ENCODE data around the gene KCNN3. TPM values are rescaled to one million over a fixed set of nuclear protein-coding genes. Genes with fewer than 3 reads are reported as not detected.

The KCNN3 gene
- total RNA-seq, 2 donors from 2014 or later = 0.08 TPM; not detected in 1

DNA sequence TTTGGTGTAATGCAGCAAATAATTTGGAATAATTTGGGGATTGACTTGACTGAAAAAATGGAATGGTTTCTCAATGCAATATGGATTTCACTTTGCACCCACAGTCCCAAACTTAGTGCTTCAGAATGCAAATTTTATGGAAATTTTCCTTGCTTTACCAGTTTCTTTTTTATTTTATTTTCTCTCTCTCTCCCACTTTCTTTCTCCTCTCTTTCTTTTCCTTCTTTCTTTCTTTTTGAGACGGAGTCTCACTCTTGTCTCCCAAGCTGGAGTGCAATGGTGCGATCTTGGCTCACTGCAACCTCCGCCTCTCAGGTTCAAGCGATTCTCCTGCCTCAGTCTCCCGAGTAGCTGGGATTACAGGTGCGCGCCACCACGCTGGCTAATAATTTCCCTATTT lies 110.3 kb downstream of the KCNN3 start:
- no peaks in the 10 kb centered on the region for H3K36me3 Mint-ChIP-seq
- ATAC-seq (no peak), DNase-seq (ENCODE audit: low spot score) (no peak)
- H3K27ac Mint-ChIP-seq = peak overlapping the region in 1 of 2 donors; percentile 34
- H3K9me3 Mint-ChIP-seq = no peaks in the 10 kb centered on the region
- H3K4me1 Mint-ChIP-seq (ENCODE audit: low read depth in 2 of 2) = peaks cover 12 to 24% of the 10 kb centered on the region in 2 donors
- H3K27me3 Mint-ChIP-seq = peaks cover 34 to 51% of the 10 kb centered on the region in 2 donors
- peak overlapping the region; percentile 81 for H3K4me3 Mint-ChIP-seq

DNA sequence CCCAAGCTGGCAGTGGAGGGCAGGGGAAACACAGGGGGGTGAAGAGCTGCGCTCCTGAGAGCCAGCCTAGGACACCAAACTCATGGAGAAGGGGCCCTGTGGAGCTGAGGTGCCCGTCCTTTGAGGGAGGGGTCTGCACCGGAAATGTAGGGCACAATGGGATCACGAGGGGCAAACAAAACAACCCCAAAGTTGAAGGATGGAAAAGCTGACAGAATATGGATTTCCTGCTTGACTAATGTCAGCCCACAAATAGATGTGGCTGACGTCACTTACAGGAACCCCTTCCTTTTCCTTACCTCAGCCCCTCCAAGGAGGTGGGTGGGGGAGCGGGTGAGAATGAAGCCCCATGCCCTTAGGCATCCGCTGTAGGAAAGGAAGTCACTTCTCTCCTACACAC lies 110.9 kb downstream of the KCNN3 start:
- H3K9me3 Mint-ChIP-seq = no peaks in the 10 kb centered on the region
- no peak for DNase-seq (ENCODE audit: low spot score)
- H3K4me3 Mint-ChIP-seq = peak overlapping the region; percentile 81
- H3K27ac Mint-ChIP-seq = peak overlapping the region; percentile 34 to 64
- peaks cover 12 to 24% of the 10 kb centered on the region in 2 donors for H3K4me1 Mint-ChIP-seq (ENCODE audit: low read depth in 2 of 2)
- H3K36me3 Mint-ChIP-seq = no peaks in the 10 kb centered on the region
- peak; percentile 67 to 76 for ATAC-seq
- H3K27me3 Mint-ChIP-seq = peaks cover 34 to 51% of the 10 kb centered on the region in 2 donors

DNA sequence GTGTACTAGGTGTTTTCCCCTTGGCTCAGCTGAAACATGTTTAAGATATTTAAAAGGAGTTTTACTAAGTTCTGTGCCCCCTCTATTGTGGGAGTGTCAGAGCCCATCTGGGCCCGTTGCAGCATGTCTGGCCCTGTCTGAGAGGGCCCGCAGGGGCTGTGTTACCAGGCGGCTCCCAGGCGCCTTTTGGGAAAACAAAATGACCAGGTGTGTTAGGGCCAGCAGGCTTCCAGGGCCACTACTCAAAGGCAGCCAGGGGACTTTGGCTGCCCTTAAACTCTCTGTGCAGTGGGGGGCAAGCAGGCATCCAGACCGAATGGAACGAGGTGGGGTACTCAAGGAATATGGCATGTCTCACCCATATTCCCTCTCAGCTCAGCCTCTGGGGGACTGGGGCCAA lies 111.7 kb downstream of the KCNN3 start:
- Mint-ChIP-seq H3K4me1 (ENCODE audit: low read depth in 2 of 2) (peaks cover 12 to 24% of the 10 kb centered on the region in 2 donors), H3K27ac (peak overlapping the region in 1 of 2 donors; percentile 1), H3K27me3 (peaks cover 36 to 53% of the 10 kb centered on the region in 2 donors), H3K4me3 (peak overlapping the region; percentile 81), H3K36me3 (no peaks in the 10 kb centered on the region), H3K9me3 (no peaks in the 10 kb centered on the region)
- DNase-seq (ENCODE audit: low spot score) (no peak), ATAC-seq (no peak)

DNA sequence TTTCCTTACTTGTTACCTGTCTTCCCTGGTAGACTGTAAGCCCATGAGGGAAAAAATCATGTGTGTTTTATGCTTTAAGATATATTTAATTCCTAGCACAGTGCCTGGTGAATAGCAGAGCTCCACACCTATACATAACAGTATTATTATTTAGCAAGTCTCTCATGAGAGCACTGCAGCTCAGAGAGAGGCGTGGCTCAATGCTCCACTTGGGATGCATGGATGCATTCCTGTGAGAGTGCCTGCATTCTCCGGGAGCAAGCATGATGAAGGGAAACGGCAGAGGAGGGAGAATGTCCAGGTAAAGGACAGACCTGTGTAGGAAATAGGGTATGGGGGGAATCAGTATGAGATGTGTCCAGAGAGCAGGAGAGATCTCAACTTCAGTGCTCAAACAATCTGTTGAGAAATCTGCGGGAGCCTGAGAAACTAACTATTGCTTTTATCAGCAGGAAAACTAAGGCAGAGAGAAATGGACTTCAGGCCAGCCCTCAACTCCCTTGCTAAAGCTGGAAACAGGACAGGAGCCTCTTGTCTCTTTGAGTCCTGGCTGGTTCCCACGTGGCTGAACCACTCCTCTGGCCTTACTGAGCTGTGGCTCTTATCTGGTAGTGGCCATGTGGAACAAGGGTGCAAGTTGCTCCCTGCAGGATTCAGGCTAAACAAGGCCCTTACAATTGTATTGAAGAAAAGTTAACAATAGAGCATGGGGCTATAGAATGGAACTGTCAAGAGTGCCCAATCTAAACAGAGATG lies 113.1 kb downstream of the KCNN3 start:
- no peaks in the 10 kb centered on the region for H3K9me3 Mint-ChIP-seq
- H3K27ac Mint-ChIP-seq = peak overlapping the region; percentile 54 to 58
- H3K36me3 Mint-ChIP-seq = no peaks in the 10 kb centered on the region
- peaks cover 12 to 24% of the 10 kb centered on the region in 2 donors for H3K4me1 Mint-ChIP-seq (ENCODE audit: low read depth in 2 of 2)
- DNase-seq (ENCODE audit: low spot score) = no peak
- no peak for ATAC-seq
- peaks cover 28 to 44% of the 10 kb centered on the region in 2 donors for H3K27me3 Mint-ChIP-seq
- no peak overlapping the region for H3K4me3 Mint-ChIP-seq

- Mint-ChIP-seq H3K27me3 (peaks cover 31 to 44% of the 10 kb centered on the region in 2 donors), H3K4me3 (no peak overlapping the region), H3K9me3 (no peaks in the 10 kb centered on the region), H3K36me3 (no peaks in the 10 kb centered on the region), H3K27ac (peak overlapping the region; percentile 54 to 58), H3K4me1 (ENCODE audit: low read depth in 2 of 2) (peaks cover 12 to 28% of the 10 kb centered on the region in 2 donors)
- DNase-seq (ENCODE audit: low spot score) (peak; percentile 16), ATAC-seq (no peak)
Observed at GRCh38 chr1:154755858-154756730, 114.0 kb downstream of the KCNN3 start.

DNA sequence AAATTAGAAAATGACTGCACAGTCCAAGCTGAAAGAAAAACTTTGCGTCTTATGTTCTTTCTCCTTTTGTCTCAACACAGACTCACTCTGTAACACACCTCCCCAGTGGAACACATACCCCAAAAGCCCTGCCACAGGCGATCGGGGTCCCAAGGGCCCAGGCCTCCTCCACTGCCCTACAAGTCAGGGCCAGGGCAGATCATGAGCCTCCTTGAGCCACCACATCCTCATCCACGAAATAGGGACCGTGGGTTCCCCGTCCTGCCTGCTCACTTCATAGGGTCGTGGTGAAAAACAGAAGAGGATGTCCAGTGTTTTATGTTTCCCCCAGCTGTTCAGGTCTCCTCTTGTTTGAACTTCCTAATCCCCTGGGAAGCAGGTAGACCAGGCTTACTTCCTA lies 116.7 kb downstream of the KCNN3 start:
- no peaks in the 10 kb centered on the region for H3K9me3 Mint-ChIP-seq
- no peak overlapping the region for H3K4me3 Mint-ChIP-seq
- H3K4me1 Mint-ChIP-seq (ENCODE audit: low read depth in 2 of 2) = peaks cover 6 to 26% of the 10 kb centered on the region in 2 donors
- H3K36me3 Mint-ChIP-seq = no peaks in the 10 kb centered on the region
- peak; percentile 59 for DNase-seq (ENCODE audit: low spot score)
- peaks cover 35 to 51% of the 10 kb centered on the region in 2 donors for H3K27me3 Mint-ChIP-seq
- peak overlapping the region in 1 of 2 donors; percentile 24 for H3K27ac Mint-ChIP-seq
- no peak for ATAC-seq

- Mint-ChIP-seq H3K27me3 (peaks cover 37 to 51% of the 10 kb centered on the region in 2 donors), H3K9me3 (no peaks in the 10 kb centered on the region), H3K4me3 (no peak overlapping the region), H3K4me1 (ENCODE audit: low read depth in 2 of 2) (peaks cover 16 to 35% of the 10 kb centered on the region in 2 donors), H3K27ac (no peak overlapping the region), H3K36me3 (no peaks in the 10 kb centered on the region)
- ATAC-seq (no peak), DNase-seq (ENCODE audit: low spot score) (peak; percentile 51)
Observed at GRCh38 chr1:154752273-154753030, 117.6 kb downstream of the KCNN3 start.

DNA sequence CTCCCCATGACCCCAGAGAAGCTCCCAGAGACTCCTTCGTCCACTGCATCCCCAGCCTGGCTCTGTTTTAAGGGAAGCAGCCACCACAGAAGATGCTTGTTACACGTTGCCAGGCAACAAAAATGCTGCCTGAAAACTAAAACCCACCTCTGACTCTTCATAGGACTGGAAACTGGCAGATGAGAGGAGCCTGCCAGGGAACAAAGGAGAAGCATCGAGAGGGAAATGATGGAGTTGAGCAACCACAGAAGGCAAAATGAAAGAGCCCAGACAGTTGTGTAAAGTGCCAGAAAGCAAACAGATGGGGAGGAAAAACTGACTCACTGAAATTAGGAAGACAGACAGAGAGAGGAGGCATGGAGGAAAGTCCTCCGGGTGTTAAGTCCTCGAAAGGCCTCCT lies 118.4 kb downstream of the KCNN3 start:
- Mint-ChIP-seq H3K4me3 (no peak overlapping the region), H3K36me3 (no peaks in the 10 kb centered on the region), H3K4me1 (ENCODE audit: low read depth in 2 of 2) (peaks cover 23 to 39% of the 10 kb centered on the region in 2 donors), H3K27me3 (peaks cover 41 to 53% of the 10 kb centered on the region in 2 donors), H3K27ac (no peak overlapping the region), H3K9me3 (no peaks in the 10 kb centered on the region)
- DNase-seq (ENCODE audit: low spot score) (peak; percentile 12), ATAC-seq (no peak)

GRCh38 chr1:154750681-154751665 lies 119.1 kb downstream of the KCNN3 start:
- no peaks in the 10 kb centered on the region for H3K9me3 Mint-ChIP-seq
- peaks cover 41 to 52% of the 10 kb centered on the region in 2 donors for H3K27me3 Mint-ChIP-seq
- peak; percentile 55 for DNase-seq (ENCODE audit: low spot score)
- H3K27ac Mint-ChIP-seq = no peak overlapping the region
- no peak for ATAC-seq
- H3K4me1 Mint-ChIP-seq (ENCODE audit: low read depth in 2 of 2) = peaks cover 23 to 45% of the 10 kb centered on the region in 2 donors
- H3K36me3 Mint-ChIP-seq = no peaks in the 10 kb centered on the region
- no peak overlapping the region for H3K4me3 Mint-ChIP-seq

- Mint-ChIP-seq H3K4me3 (no peak overlapping the region), H3K9me3 (no peaks in the 10 kb centered on the region), H3K4me1 (ENCODE audit: low read depth in 2 of 2) (peaks cover 21 to 53% of the 10 kb centered on the region in 2 donors), H3K36me3 (no peaks in the 10 kb centered on the region), H3K27me3 (peaks cover 34 to 36% of the 10 kb centered on the region in 2 donors), H3K27ac (peak overlapping the region in 1 of 2 donors; percentile 48)
- DNase-seq (ENCODE audit: low spot score) = peak; percentile 6
- no peak for ATAC-seq
Observed at GRCh38 chr1:154749078-154749760, 120.9 kb downstream of the KCNN3 start.

GRCh38 chr1:154748405-154748775 lies 121.7 kb downstream of the KCNN3 start:
- H3K27ac Mint-ChIP-seq = peak overlapping the region; percentile 48 to 67
- H3K27me3 Mint-ChIP-seq = peaks cover 32 to 33% of the 10 kb centered on the region in 2 donors
- no peaks in the 10 kb centered on the region for H3K9me3 Mint-ChIP-seq
- no peak for DNase-seq (ENCODE audit: low spot score)
- H3K4me3 Mint-ChIP-seq = peak overlapping the region; percentile 66
- peaks cover 21 to 58% of the 10 kb centered on the region in 2 donors for H3K4me1 Mint-ChIP-seq (ENCODE audit: low read depth in 2 of 2)
- H3K36me3 Mint-ChIP-seq = no peaks in the 10 kb centered on the region
- ATAC-seq = no peak

All from natural killer cell treated with Interleukin-12 subunit alpha and Interleukin-12 subunit beta and Interleukin-15 and Interleukin-18, amount 100 ng/mL, for 72 hours (primary cell).